H9 (cell line): ENCODE data around the gene ZNF134. TPM values are rescaled to one million over a fixed set of nuclear protein-coding genes. Genes with fewer than 3 reads are reported as not detected.

ENCODE experiments used
- DNase-seq: peaks from one replicate; pipeline ENCODE4 v3.0.0-alpha.2; 2017
- H2AFZ ChIP-seq: one replicate; pipeline ENCODE4 v1.6.1; 2013; ENCODE audit warnings: mild to moderate bottlenecking, low read length, control low read depth, moderate library complexity
- H2AK5ac ChIP-seq: 2 replicates; pipeline ENCODE4 v1.6.1; 2013; ENCODE audit warnings: low read length, control low read depth, mixed read lengths; ENCODE audit not compliant: insufficient read length
- H2BK120ac ChIP-seq: one replicate; pipeline ENCODE4 v1.6.1; 2013; ENCODE audit warnings: low read depth, mild to moderate bottlenecking, low read length, control low read depth, inconsistent platforms; ENCODE audit not compliant: poor library complexity, severe bottlenecking
- H2BK12ac ChIP-seq: 2 replicates; pipeline ENCODE4 v1.6.1; 2013; ENCODE audit warnings: low read length, control low read depth, mixed read lengths, low read depth; ENCODE audit not compliant: insufficient read length
- H2BK15ac ChIP-seq: 2 replicates; pipeline ENCODE4 v1.6.1; 2013; ENCODE audit warnings: low read depth, low read length, control low read depth
- H2BK20ac ChIP-seq: one replicate; pipeline ENCODE4 v1.6.1; 2013; ENCODE audit warnings: low read depth, mild to moderate bottlenecking, low read length, control low read depth, inconsistent platforms; ENCODE audit not compliant: poor library complexity, severe bottlenecking
- H2BK5ac ChIP-seq: 2 replicates; pipeline ENCODE4 v1.6.1; 2013; ENCODE audit warnings: low read length, control low read depth, mixed read lengths; ENCODE audit not compliant: insufficient read length
- H3K14ac ChIP-seq: 2 replicates; pipeline ENCODE4 v1.6.1; 2013; ENCODE audit warnings: low read length, control low read depth; ENCODE audit not compliant: insufficient read depth
- H3K18ac ChIP-seq: 2 replicates; pipeline ENCODE4 v1.6.1; 2013; ENCODE audit warnings: low read depth, mild to moderate bottlenecking, mixed read lengths, low read length, control low read depth; ENCODE audit not compliant: insufficient read length
- H3K23ac ChIP-seq: 2 replicates; pipeline ENCODE4 v1.6.1; 2013; ENCODE audit warnings: low read length, control low read depth, mixed read lengths, low read depth; ENCODE audit not compliant: insufficient read length
- H3K23me2 ChIP-seq: 2 replicates; pipeline ENCODE4 v1.6.1; 2013; ENCODE audit warnings: low read depth, mild to moderate bottlenecking, mixed read lengths, low read length, control low read depth; ENCODE audit not compliant: insufficient read length, poor library complexity, severe bottlenecking
- H3K27ac ChIP-seq: 2 replicates; pipeline ENCODE4 v1.5.1; 2013; ENCODE audit warnings: low read length, control low read depth, mixed read lengths, low read depth; ENCODE audit not compliant: insufficient read length
- H3K27me3 ChIP-seq: 2 replicates; pipeline ENCODE4 v1.6.1; 2013; ENCODE audit warnings: low read length, control low read depth, inconsistent platforms; ENCODE audit not compliant: insufficient read depth
- H3K4ac ChIP-seq: 2 replicates; pipeline ENCODE4 v1.6.1; 2013; ENCODE audit warnings: low read depth, mild to moderate bottlenecking, control low read depth, inconsistent platforms, low read length, moderate library complexity
- H3K4me1 ChIP-seq: 2 replicates; pipeline ENCODE4 v1.6.1; 2013; ENCODE audit warnings: low read length, control low read depth, inconsistent platforms; ENCODE audit not compliant: insufficient read depth
- H3K4me2 ChIP-seq: 2 replicates; pipeline ENCODE4 v1.6.1; 2013; ENCODE audit warnings: low read length, control low read depth, mixed read lengths; ENCODE audit not compliant: insufficient read length, insufficient read depth
- H3K56ac ChIP-seq: 2 replicates; pipeline ENCODE4 v1.6.1; 2013; ENCODE audit warnings: low read depth, mild to moderate bottlenecking, mixed read lengths, low read length, control low read depth; ENCODE audit not compliant: insufficient read length
- H3K79me1 ChIP-seq: 2 replicates; pipeline ENCODE4 v1.6.1; 2013; ENCODE audit warnings: low read depth, mild to moderate bottlenecking, moderate library complexity, low read length, control low read depth, inconsistent platforms; ENCODE audit not compliant: insufficient read depth, poor library complexity, severe bottlenecking
- H3K79me2 ChIP-seq: 2 replicates; pipeline ENCODE4 v1.6.1; 2013; ENCODE audit warnings: low read length, control low read depth, inconsistent platforms; ENCODE audit not compliant: insufficient read depth
- H3K9ac ChIP-seq: 2 replicates; pipeline ENCODE4 v1.6.1; 2013; ENCODE audit warnings: low read length, control low read depth, mixed read lengths; ENCODE audit not compliant: insufficient read length; ENCODE audit errors: extremely low read depth
- H3K9me3 ChIP-seq: one replicate; pipeline ENCODE4 v1.6.1; 2013; ENCODE audit warnings: low read depth, low read length, inconsistent platforms; ENCODE audit not compliant: control insufficient read depth
- H3T11ph ChIP-seq: one replicate; pipeline ENCODE4 v1.6.1; 2013; ENCODE audit warnings: mild to moderate bottlenecking, low read length, control low read depth, inconsistent platforms
- H4K20me1 ChIP-seq: one replicate; pipeline ENCODE4 v1.6.1; 2013; ENCODE audit not compliant: control insufficient read depth, insufficient read length, insufficient read depth
- H4K5ac ChIP-seq: 2 replicates; pipeline ENCODE4 v1.6.1; 2013; ENCODE audit warnings: low read depth, mild to moderate bottlenecking, mixed read lengths, low read length, control low read depth; ENCODE audit not compliant: insufficient read length
- H4K8ac ChIP-seq: replicated peaks from 2 replicates; pipeline ENCODE4 v1.6.1; 2013; ENCODE audit warnings: low read length, control low read depth, mixed read lengths, low read depth; ENCODE audit not compliant: insufficient read length
- H4K91ac ChIP-seq: 2 replicates; pipeline ENCODE4 v1.6.1; 2013; ENCODE audit warnings: low read depth, mild to moderate bottlenecking, moderate library complexity, mixed read lengths, low read length, control low read depth; ENCODE audit not compliant: insufficient read length
- H3K27ac Mint-ChIP-seq, 3 experiments: 2 replicates in 2 of 3; 3 replicates in 1 of 3; pipeline ENCODE4 v1.8.0; 2020 to 2021; ENCODE audit warnings: mixed read lengths in 3 of 3, mild to moderate bottlenecking in 1 of 3, moderate library complexity in 1 of 3
- H3K27me3 Mint-ChIP-seq: 2 replicates; pipeline ENCODE4 v1.8.0; 2021; ENCODE audit warnings: low read depth, mild to moderate bottlenecking, moderate library complexity, mixed read lengths
- H3K36me3 Mint-ChIP-seq, 3 experiments: 2 replicates in 2 of 3; 3 replicates in 1 of 3; pipeline ENCODE4 v1.8.0; 2020 to 2021; ENCODE audit warnings: low read depth in 3 of 3, mixed read lengths in 3 of 3; ENCODE audit not compliant: insufficient read depth in 1 of 3
- H3K4me1 Mint-ChIP-seq, 2 experiments: 2 replicates each; pipeline ENCODE4 v1.8.0; 2020; ENCODE audit warnings: mixed read lengths in 2 of 2
- H3K4me3 Mint-ChIP-seq, 2 experiments: 2 replicates in 1 of 2; 3 replicates in 1 of 2; pipeline ENCODE4 v1.8.0; 2020 to 2021; ENCODE audit warnings: mild to moderate bottlenecking in 2 of 2, mixed read lengths in 2 of 2, moderate library complexity in 1 of 2
- H3K9me3 Mint-ChIP-seq, 2 experiments: 2 replicates in 1 of 2; 3 replicates in 1 of 2; pipeline ENCODE4 v1.8.0; 2020; ENCODE audit warnings: mild to moderate bottlenecking in 2 of 2, mixed read lengths in 2 of 2, moderate library complexity in 1 of 2
- CTCF ChIP-seq: fragments of 200-600 bp; sonication (generic); conservative IDR thresholded peaks from 3 replicates; pipeline ENCODE4 v1.8.0; 2021; ENCODE audit warnings: antibody characterized with exemption, mild to moderate bottlenecking
- WGBS: extraction: QIAGEN DNeasy Blood & Tissue Kit; methylation state at CpG from one replicate; pipeline ENCODE4 v1.1.7; 2013; ENCODE audit warnings: missing lambda C conversion rate, low lambda C conversion rate, mixed read lengths; ENCODE audit not compliant: insufficient read length; ENCODE audit errors: extremely low coverage; 5-methylcytosine and 5-hydroxymethylcytosine counted together
- total RNA-seq: library from RNA; stranded (reverse); gene quantifications from 2 replicates; pipeline ENCODE4 v1.2.1, GENCODE V29; 2021

ZNF134 gene
- total RNA-seq, 1 experiment from 2014 or later = 44.1 TPM

GRCh38 chr19:57656346-57656745, 42.3 kb downstream of the ZNF134 start:
- H3K27me3 Mint-ChIP-seq = peaks cover 69% of the 10 kb centered on the region
- H2BK20ac ChIP-seq = no peak overlapping the region

More at GRCh38 chr19:57656346-57656745, 42.3 kb downstream of the ZNF134 start:
- Histone ChIP-seq H3K27me3 (no peaks in the 10 kb centered on the region), H4K91ac (no peak overlapping the region), H4K5ac (no peak overlapping the region), H3K56ac (no peak overlapping the region), H3K18ac (no peak overlapping the region), H2AK5ac (no peak overlapping the region), H3K23me2 (no peaks in the 10 kb centered on the region), H3K4ac (no peak overlapping the region), H2BK5ac (no peak overlapping the region), H3K79me2 (no peaks in the 10 kb centered on the region), H3K79me1 (no peaks in the 10 kb centered on the region), H3K9ac (no peak overlapping the region), H4K8ac (no peak overlapping the region), H2BK12ac (no peak overlapping the region), H3K4me1 (peaks cover 1% of the 10 kb centered on the region; the same call in 1 of the 2 replicates), H2BK15ac (no peak overlapping the region), H3K23ac (no peak overlapping the region), H3K27ac (no peak overlapping the region), H2AFZ (no peak overlapping the region), H2BK120ac (no peak overlapping the region), H3K4me2 (no peak overlapping the region), H3K14ac (no peak overlapping the region), H3T11ph (no peak overlapping the region), H4K20me1 (no peaks in the 10 kb centered on the region), H3K9me3 (no peaks in the 10 kb centered on the region)
- no CpG with 5 or more reads among the region's 1 CpG for WGBS
- DNase-seq = no peak
- H3K4me1 Mint-ChIP-seq = peaks cover 4% of the 10 kb centered on the region in 2 experiments; a peak in 3 of 4 replicates
- no peak overlapping the region for H3K4me3 Mint-ChIP-seq
- no peak overlapping the region for H3K27ac Mint-ChIP-seq
- no peaks in the 10 kb centered on the region; a peak in 2 of 7 replicates for H3K36me3 Mint-ChIP-seq
- peaks cover 0 to 18% of the 10 kb centered on the region in 2 experiments for H3K9me3 Mint-ChIP-seq
- TF ChIP-seq CTCF = no peak
